Gastrocnemius medialis (tissue), 4 donors: Measurements from ENCODE around the gene KLC4.
A peak's percentile ranks its signal among the peaks of the same experiment; 100 is the strongest.

Experiments used
- POLR2A ChIP-seq, 2 donors: fragments of 450-650 bp; IDR thresholded peaks; one replicate each; pipeline ENCODE4 v1.6.1; 2017; ENCODE audit warnings: antibody characterized with exemption in 2 of 2, mild to moderate bottlenecking in 2 of 2, moderate library complexity in 2 of 2
- TF ChIP-seq, protein P1 (sequence below), 5 experiments: fragments of 450-650 bp in 3 of 5; fragments of 200-600 bp in 2 of 5; sonication (generic) in 2 of 5; IDR thresholded peaks in 4 of 5; conservative IDR thresholded peaks in 1 of 5; 1 replicate in 4 of 5; 2 replicates in 1 of 5; pipeline ENCODE4 v1.5.1; 2016 to 2019; ENCODE audit warnings: antibody characterized with exemption in 5 of 5, mild to moderate bottlenecking in 3 of 5, moderate library complexity in 3 of 5

- TF ChIP-seq, protein P1, sequence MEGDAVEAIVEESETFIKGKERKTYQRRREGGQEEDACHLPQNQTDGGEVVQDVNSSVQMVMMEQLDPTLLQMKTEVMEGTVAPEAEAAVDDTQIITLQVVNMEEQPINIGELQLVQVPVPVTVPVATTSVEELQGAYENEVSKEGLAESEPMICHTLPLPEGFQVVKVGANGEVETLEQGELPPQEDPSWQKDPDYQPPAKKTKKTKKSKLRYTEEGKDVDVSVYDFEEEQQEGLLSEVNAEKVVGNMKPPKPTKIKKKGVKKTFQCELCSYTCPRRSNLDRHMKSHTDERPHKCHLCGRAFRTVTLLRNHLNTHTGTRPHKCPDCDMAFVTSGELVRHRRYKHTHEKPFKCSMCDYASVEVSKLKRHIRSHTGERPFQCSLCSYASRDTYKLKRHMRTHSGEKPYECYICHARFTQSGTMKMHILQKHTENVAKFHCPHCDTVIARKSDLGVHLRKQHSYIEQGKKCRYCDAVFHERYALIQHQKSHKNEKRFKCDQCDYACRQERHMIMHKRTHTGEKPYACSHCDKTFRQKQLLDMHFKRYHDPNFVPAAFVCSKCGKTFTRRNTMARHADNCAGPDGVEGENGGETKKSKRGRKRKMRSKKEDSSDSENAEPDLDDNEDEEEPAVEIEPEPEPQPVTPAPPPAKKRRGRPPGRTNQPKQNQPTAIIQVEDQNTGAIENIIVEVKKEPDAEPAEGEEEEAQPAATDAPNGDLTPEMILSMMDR (IDR thresholded peaks at IDR 0.05 in 4 of 5, conservative IDR thresholded peaks at IDR 0.05 in 1 of 5), result no peak
- peak; percentile 66 for TF ChIP-seq POLR2A (IDR thresholded peaks at IDR 0.05)
Observed at GRCh38 chr6:43013843-43014433, 45.5 kb upstream of the KLC4 start, which contains the start of the genes KLHDC3 and MEA1.
